Esophagus (tissue), 2 donors: ENCODE data around the gene SVIL. TPM values are rescaled to one million over a fixed set of nuclear protein-coding genes. Genes with fewer than 3 reads are reported as not detected.
"Not testable (repeated sequence)": the region's sequence is repeated elsewhere in the genome, so short reads cannot be mapped to it uniquely, and the experiment has no call there.

Source experiments
- H3K27ac ChIP-seq, 2 donors: one replicate each; pipeline ENCODE4 v1.5.1; 2013; ENCODE audit warnings: low read depth in 2 of 2, mild to moderate bottlenecking in 2 of 2, inconsistent platforms in 1 of 2, low read length in 1 of 2, moderate library complexity in 1 of 2
- H3K27me3 ChIP-seq, 2 donors: one replicate each; pipeline ENCODE4 v1.6.1; 2013; ENCODE audit warnings: low read length in 2 of 2, control low read depth in 1 of 2, mild to moderate bottlenecking in 1 of 2; ENCODE audit not compliant: insufficient read depth in 2 of 2, control insufficient read depth in 1 of 2
- H3K36me3 ChIP-seq, 2 donors: one replicate each; pipeline ENCODE4 v1.6.1; 2013; ENCODE audit warnings: low read length in 1 of 2; ENCODE audit not compliant: control insufficient read depth in 2 of 2, insufficient read depth in 2 of 2
- H3K4me1 ChIP-seq, 2 donors: one replicate each; pipeline ENCODE4 v1.6.1; 2013; ENCODE audit warnings: low read length in 1 of 2; ENCODE audit not compliant: control insufficient read depth in 2 of 2, insufficient read depth in 2 of 2
- H3K4me3 ChIP-seq, 2 donors: one replicate each; pipeline ENCODE4 v1.5.1; 2013; ENCODE audit warnings: low read length in 2 of 2, mild to moderate bottlenecking in 2 of 2, low read depth in 1 of 2, moderate library complexity in 1 of 2
- H3K9me3 ChIP-seq, 2 donors: one replicate each; pipeline ENCODE4 v1.6.1; 2013; ENCODE audit warnings: mild to moderate bottlenecking in 2 of 2, low read depth in 1 of 2, low read length in 1 of 2, moderate library complexity in 1 of 2; ENCODE audit not compliant: control insufficient read depth in 2 of 2, insufficient read depth in 1 of 2
- WGBS, 2 donors: extraction: QIAGEN DNeasy Blood & Tissue Kit; methylation state at CpG; one replicate each; pipeline ENCODE4 v1.1.7; 2013; 5-methylcytosine and 5-hydroxymethylcytosine counted together
- polyA plus RNA-seq, 2 donors: library from polyadenylated mRNA; stranded (reverse); fragments of 200-250 nt; gene quantifications; one replicate each; pipeline ENCODE4 v1.2.3, GENCODE V29; 2013
- donor health status: healthy with polysubstance abuse.
- donor health status: Bipolar disorder and iron deficiency.

Gene SVIL
- polyA plus RNA-seq, 2 donors: 22.3 to 35.2 TPM

DNA sequence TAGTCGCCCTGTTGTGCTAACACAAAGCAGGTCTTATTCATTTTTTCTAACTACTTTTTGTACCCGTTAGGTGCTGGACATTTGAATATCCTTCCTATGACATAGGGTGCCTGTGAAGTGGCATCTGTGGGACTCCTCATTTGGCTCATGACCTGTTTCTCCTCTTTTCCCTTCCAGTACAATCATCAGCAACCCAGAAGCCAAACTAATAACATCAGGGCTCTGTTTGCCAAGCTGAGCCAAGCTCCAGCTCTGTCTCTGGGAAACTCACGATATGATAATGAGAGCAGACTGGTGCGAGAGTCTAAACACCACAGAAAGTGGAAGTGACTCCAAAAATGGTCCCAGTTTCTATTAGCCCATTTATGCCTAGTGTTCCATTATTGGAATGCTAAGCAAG is 92.0 kb downstream of the SVIL start:
- H3K27ac ChIP-seq: no peak overlapping the region
- H3K27me3 ChIP-seq: no peaks in the 10 kb centered on the region
- whole genome bisulfite sequencing, 2 donors: 67 to 77% methylated on average over 4 of the region's 4 CpGs
- peaks cover 5 to 8% of the 10 kb centered on the region in 2 donors for H3K36me3 ChIP-seq
- H3K9me3 ChIP-seq: peaks cover 0 to 2% of the 10 kb centered on the region in 2 donors
- H3K4me1 ChIP-seq: no peaks in the 10 kb centered on the region
- no peak overlapping the region for H3K4me3 ChIP-seq

DNA sequence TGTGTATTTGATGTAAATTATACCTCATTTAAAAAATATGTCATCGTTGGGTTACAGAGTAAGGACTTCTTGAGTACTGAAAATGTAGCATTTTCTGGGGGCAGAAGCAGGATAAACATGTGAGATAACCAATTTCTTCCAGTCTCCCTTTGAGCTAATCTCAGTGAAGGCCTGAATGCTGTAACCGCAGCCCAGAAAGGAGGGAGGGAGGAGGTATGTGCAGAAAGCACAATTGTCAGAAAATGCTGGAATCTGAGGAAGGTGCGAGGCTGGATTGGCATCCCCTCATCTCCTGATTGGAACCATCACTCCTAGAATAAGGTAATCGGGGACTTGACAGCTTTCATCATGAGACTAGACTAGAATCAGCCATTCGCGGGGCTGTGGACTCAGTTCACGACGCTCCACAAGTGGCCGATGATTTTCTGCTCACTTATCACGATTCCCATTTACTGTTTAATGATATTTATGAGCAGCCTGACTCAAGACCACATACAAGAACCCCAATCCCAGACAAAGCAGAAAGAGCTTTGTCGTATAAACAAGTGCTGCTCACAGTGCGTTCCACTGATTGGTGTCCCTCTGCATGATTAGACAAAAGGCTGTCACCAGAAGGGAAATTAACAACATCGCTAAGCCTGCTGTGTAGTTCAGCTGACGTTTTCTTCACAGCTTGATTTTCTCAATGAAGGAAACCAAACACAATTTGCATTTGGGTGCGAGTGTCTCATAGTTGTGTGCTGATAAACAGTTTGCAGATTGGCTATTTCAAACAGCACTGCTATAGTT is 93.2 kb downstream of the SVIL start:
- H3K4me1 ChIP-seq: no peaks in the 10 kb centered on the region
- H3K9me3 ChIP-seq: peaks cover 0 to 2% of the 10 kb centered on the region in 2 donors
- H3K27me3 ChIP-seq: no peaks in the 10 kb centered on the region
- H3K36me3 ChIP-seq: peaks cover 5 to 8% of the 10 kb centered on the region in 2 donors
- no peak overlapping the region for H3K4me3 ChIP-seq
- 81 to 82% methylated on average over 15 of the region's 15 CpGs for WGBS, 2 donors
- peak overlapping the region in 1 of 2 donors; percentile 13 for H3K27ac ChIP-seq

DNA sequence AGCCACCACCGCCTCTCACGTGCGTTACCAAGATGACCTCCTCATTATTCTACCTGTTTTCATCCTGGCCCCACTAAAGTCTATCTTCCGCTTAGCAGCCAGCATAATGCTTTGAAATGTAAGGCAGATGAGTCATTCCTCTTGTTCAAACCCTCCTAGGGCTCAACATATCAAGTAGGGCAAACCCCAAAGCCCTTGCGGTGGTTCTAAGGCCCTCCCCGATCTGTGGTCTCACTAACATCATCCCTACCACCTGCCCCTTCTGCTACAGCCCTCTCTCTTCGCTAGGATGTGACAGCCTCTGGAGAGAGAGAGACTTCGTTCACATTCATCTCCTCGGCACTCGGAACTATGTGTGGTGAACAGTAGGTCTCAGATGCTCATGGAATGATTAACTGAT is 94.8 kb downstream of the SVIL start:
- WGBS, 2 donors: 59 to 76% methylated on average over 10 of the region's 10 CpGs
- Histone ChIP-seq H3K4me1 (no peaks in the 10 kb centered on the region), H3K36me3 (peaks cover 3 to 4% of the 10 kb centered on the region in 2 donors), H3K27me3 (no peaks in the 10 kb centered on the region), H3K27ac (no peak overlapping the region), H3K4me3 (no peak overlapping the region), H3K9me3 (peaks cover 0 to 2% of the 10 kb centered on the region in 2 donors)

DNA sequence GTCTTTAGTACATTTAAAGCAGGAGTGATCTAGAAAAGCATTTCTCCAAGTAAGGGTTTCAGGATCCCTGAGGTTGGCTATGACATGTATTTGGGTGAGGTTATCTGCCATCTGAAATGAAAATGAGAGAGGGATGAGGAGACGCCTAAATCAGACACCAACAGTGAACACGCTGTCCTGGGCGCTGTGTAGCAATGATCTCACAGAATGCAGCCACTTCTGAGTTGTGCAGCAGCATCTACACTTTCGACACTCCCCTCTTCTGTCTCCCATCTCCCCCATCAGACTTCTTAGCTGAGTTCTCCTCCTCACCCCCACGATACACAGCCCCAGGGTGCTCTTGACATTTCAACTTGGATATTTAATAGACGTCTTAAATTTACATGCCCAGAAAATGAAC is 95.4 kb downstream of the SVIL start:
- Histone ChIP-seq H3K36me3 (peaks cover 0 to 4% of the 10 kb centered on the region in 2 donors), H3K4me1 (no peaks in the 10 kb centered on the region), H3K27me3 (no peaks in the 10 kb centered on the region), H3K27ac (peak overlapping the region; percentile 13 to 44), H3K9me3 (peaks cover 0 to 2% of the 10 kb centered on the region in 2 donors), H3K4me3 (no peak overlapping the region)
- 45 to 63% methylated on average over 6 of the region's 6 CpGs for WGBS, 2 donors

DNA sequence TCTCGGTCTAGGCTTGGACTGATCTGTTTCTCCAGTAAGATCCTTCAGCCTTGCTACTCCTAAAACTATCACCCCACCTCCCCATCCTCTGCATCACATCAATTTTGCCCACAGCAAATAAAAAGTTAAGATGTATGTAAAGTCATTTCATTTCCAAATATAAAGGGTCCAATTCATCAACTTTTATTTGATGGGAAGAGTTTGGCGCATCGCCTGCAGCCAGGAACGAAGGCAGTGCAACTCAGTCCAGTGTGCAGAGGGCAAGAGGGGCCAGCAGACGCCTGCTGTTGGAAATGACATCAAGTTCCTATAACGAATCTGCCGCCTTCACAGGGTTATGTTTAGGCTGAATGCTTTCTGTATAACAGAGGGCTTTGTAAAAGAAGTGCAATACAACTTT is 97.0 kb downstream of the SVIL start:
- no peaks in the 10 kb centered on the region for H3K4me1 ChIP-seq
- H3K27ac ChIP-seq: no peak overlapping the region
- H3K36me3 ChIP-seq: peaks cover 0 to 7% of the 10 kb centered on the region in 2 donors
- 75 to 76% methylated on average over 7 of the region's 7 CpGs for WGBS, 2 donors
- H3K27me3 ChIP-seq: no peaks in the 10 kb centered on the region
- peaks cover 0 to 2% of the 10 kb centered on the region in 2 donors for H3K9me3 ChIP-seq
- H3K4me3 ChIP-seq: no peak overlapping the region

DNA sequence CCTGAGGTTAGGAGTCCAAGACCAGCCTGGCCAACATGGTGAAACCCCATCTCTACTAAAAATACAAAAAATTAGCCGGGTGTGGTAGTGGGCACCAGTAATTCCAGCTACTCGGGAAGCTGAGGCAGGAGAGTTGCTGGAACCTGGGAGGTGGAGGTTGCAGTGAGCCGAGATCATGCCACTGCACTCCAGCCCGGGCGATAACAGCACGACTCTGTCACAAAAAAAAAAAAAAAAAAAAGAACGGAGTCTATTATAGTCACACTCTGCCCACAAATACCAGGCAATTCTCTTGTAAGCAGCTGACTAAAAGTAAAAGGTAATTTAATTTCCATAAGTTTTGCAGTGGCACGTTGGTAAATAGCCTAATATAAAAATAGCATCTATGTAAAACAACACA is 98.1 kb downstream of the SVIL start:
- H3K27ac ChIP-seq, H3K4me1 ChIP-seq, H3K9me3 ChIP-seq, H3K27me3 ChIP-seq, H3K4me3 ChIP-seq: not testable (repeated sequence)
- 65 to 80% methylated on average over 8 of the region's 8 CpGs for WGBS, 2 donors
- H3K36me3 ChIP-seq: peaks cover 0 to 17% of the 10 kb centered on the region in 2 donors

DNA sequence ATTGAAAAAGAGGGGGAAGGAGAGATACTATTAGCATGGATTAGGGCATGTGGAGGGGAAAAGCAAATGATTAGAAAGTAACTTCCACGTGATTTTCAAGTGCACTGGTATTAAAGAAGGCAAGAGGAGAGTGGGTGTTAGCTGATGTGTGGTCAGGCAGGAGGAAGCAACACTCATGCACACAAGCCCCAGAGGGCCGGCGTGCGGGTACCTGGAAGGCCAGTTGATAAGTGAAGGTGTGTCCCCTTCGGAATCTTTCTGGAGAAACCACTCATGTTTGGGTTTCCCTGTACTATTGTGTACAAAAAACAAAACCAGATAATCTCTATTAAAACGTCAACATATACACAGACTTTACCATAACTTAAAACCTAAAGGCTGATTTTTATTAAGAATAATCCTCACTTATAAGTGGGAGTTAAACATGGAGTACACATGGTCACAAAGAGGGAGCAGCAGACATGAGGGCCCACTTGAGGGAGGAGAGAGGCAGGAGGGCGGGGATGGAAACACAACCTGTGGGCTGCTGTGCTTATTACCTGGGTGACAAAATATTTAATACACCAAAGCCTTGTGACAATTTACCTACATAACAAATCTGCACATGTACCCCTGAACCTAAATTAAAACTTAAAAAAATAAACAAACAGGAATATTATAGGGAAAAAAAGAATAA is 98.9 kb downstream of the SVIL start:
- Histone ChIP-seq H3K27ac (peak overlapping the region; percentile 36 to 50), H3K4me3 (no peak overlapping the region), H3K4me1 (peaks cover 0 to 3% of the 10 kb centered on the region in 2 donors), H3K9me3 (peaks cover 0 to 2% of the 10 kb centered on the region in 2 donors), H3K27me3 (no peaks in the 10 kb centered on the region), H3K36me3 (peaks cover 0 to 15% of the 10 kb centered on the region in 2 donors)
- 65 to 79% methylated on average over 7 of the region's 7 CpGs for WGBS, 2 donors

DNA sequence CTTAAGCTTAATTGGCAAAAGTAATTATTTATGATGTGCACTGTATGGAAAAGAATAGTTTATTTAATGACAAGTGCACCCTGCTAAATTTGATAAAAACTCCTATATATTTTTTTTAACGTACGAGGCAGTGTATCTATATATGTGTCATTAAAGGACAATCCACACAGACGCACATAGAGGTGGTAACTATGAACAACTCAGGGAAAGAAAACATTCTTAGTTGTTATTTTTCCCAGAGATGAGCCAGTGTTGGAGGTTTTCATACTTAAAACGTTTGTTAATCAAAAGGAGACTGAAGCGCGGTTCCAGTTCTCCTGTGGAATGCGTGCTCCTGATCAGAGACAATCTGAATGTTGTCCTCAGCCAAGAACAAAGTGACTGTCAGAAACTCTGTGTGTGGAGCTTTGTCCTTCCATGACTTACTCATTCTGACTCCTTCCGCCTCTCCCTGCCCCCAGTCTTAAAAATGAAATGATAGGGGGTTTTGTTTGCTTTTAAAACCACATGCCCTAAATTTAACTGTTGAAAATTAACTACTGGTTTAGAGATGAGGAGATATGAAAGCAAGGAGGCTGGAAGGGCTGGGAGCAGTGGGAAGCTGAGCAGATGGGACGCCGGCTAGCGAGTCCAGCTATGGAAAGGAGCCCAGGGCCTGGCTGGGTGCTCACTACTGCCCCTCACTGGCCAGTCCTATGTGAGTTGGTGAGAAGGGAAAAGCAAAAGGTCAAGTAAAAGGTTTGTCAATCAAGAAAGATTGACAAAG is 99.6 kb downstream of the SVIL start:
- WGBS, 2 donors: 53 to 59% methylated on average over 11 of the region's 11 CpGs
- peaks cover 0 to 2% of the 10 kb centered on the region in 2 donors for H3K9me3 ChIP-seq
- peak overlapping the region in 1 of 2 donors; percentile 50 for H3K27ac ChIP-seq
- no peak overlapping the region for H3K4me3 ChIP-seq
- peaks cover 3 to 16% of the 10 kb centered on the region in 2 donors for H3K36me3 ChIP-seq
- peaks cover 0 to 3% of the 10 kb centered on the region in 2 donors for H3K4me1 ChIP-seq
- no peaks in the 10 kb centered on the region for H3K27me3 ChIP-seq

DNA sequence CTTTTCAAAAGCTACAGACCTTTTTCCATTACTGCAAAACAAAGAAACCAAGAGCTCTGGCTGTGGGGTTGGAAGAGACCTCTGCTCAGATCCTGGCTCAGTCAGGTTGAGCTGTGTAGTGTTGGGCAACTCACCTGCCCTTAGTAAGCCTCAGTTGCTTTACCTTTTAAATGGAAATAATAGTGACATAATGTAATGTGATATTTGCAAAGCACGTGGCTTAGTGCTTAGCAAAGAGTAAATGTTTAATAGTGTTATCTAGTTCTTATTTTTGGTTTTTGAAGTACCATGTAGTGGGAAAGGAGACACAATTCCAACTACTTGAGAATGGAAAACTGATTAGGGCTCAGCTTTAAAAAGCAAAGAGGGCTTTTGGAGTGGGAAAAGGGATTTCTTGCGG is 100.2 kb downstream of the SVIL start:
- peaks cover 3 to 16% of the 10 kb centered on the region in 2 donors for H3K36me3 ChIP-seq
- no peak overlapping the region for H3K4me3 ChIP-seq
- H3K4me1 ChIP-seq: peaks cover 0 to 3% of the 10 kb centered on the region in 2 donors
- H3K27me3 ChIP-seq: no peaks in the 10 kb centered on the region
- H3K9me3 ChIP-seq: peaks cover 0 to 2% of the 10 kb centered on the region in 2 donors
- WGBS, 2 donors: 66 to 70% methylated on average over 2 of the region's 2 CpGs
- no peak overlapping the region for H3K27ac ChIP-seq
